Mucosa of gallbladder (tissue), 1 donor: ENCODE results near the gene ANKRD9. TPM values are rescaled to one million over a fixed set of nuclear protein-coding genes. Genes with fewer than 3 reads are reported as not detected.
"Not testable (repeated sequence)": the region's sequence is repeated elsewhere in the genome, so short reads cannot be mapped to it uniquely, and the experiment has no call there.

ENCODE experiments used
- DNase-seq: peaks from one replicate; pipeline ENCODE4 v3.0.0-alpha.2; 2020; ENCODE audit warnings: low spot score
- total RNA-seq: library from RNA; stranded (reverse); gene quantifications from one replicate; pipeline ENCODE4 v1.2.1, GENCODE V29; 2021
- donor health status: DM: no; HTN: no; CAD: no.

ANKRD9 gene
- total RNA-seq, 1 donor from 2014 or later: 72.1 TPM

DNA sequence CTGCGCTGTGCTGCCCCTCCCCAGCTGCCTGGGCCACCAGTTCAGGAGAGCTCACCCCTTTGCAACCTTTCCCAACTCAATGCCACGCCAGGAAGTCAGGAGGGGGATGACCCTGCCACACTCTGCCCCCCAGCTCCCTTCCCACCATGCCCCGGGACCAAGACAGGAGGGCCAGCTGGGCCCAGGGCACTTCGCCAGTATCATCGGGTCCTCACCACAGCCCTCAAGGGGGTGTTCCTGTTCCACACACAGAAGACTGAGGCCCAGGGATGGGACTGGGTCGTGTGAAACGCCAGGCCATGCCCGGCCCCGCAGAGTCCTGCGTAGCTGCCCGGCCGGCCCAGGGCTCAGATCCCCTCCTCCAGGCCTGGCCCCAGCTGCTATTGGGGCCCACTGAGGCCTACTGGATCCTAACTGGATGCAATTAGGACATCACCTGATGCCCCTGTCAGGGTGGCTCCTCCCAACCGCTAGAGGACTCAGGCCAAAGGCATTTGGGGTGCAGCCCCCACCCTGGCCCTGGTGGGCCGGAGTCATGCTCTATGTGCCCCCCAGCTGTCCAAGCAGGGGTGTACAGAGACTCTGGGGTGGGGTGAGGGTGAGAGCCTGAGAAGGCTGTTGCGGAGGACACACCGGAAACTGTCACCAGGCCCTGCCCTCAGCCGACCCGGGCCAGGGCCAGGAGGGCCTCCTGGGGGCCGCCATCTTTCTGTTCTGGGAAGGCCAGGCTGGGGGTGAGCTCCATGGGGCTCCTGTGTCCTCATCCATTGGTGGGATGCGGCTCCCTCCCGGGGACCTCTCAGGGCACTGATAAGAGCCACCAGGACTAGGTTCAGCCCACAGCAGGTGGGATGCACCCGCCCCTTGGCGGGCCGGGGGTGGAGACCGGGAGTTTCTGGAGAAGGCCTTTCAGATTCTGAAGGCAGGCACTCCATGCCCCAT lies 29.3 kb upstream of the ANKRD9 start:
- no peak for DNase-seq

- DNase-seq: no peak
Observed at GRCh38 chr14:102537981-102538601, 28.5 kb upstream of the ANKRD9 start.

DNA sequence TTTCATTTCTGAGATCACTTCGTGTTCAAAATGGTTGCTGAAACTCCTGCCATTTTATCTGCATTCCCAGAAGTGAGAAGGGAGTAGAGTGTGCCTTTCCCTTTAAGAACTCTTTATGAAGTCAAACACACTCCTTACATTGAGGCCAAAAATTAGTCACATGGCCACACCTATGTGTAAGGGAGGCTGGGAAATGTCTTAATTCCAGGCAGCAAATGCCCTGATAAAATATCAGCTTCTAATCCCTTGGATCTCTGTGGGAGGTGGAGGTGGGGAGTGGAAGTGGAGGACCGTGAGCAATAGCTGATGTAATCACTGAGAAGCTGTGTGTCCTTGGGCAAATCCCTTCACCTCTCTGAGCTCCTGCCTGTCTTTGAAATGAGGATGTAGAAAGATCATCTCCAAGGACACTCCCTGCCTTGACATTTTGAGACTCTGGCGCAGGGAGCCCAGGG lies 22.7 kb upstream of the ANKRD9 start:
- no peak for DNase-seq

GRCh38 chr14:102530828-102531478 lies 21.4 kb upstream of the ANKRD9 start:
- DNase-seq: no peak

DNA sequence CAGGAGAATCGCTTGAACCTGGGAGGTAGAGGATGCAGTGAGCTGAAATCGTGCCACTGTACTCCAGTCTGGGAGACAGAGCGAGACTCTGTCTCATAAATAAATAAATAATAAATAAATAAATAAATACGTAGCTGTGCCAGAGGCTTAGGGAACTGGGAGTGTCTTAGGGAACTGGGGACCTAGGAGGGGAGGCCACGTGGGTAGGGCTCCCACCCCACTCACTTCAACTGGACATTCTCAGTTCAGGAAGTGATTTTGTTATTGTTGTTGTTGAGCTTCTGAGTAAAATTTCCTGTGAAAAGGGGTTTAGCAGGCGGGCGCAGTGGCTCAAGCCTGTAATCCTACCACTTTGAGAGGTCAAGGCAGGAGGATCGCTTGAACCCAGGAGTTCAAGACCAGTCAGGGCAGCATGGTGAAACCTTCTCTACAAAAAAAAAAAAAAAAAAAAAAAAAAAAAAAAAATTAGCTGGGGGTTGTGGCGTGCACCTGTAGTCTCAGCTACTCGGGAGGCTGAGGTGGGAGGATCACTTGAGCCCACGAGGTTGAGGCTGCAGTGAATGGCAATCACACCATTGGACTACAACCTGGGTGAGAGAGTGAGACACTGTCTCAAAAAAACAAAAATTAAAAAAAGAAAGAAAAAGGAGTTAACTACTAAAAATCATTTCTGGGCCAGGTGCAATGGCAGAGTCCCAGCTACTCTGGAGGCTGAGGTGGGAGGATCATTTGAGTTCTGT lies 19.0 kb upstream of the ANKRD9 start:
- no peak for DNase-seq

- DNase-seq: no peak
Observed at GRCh38 chr14:102525929-102526497, 16.4 kb upstream of the ANKRD9 start.

GRCh38 chr14:102525219-102525928 lies 15.8 kb upstream of the ANKRD9 start:
- DNase-seq: peak; percentile 23

- DNase-seq: peak; percentile 99
Observed at GRCh38 chr14:102524451-102525218, 15.1 kb upstream of the ANKRD9 start.

DNA sequence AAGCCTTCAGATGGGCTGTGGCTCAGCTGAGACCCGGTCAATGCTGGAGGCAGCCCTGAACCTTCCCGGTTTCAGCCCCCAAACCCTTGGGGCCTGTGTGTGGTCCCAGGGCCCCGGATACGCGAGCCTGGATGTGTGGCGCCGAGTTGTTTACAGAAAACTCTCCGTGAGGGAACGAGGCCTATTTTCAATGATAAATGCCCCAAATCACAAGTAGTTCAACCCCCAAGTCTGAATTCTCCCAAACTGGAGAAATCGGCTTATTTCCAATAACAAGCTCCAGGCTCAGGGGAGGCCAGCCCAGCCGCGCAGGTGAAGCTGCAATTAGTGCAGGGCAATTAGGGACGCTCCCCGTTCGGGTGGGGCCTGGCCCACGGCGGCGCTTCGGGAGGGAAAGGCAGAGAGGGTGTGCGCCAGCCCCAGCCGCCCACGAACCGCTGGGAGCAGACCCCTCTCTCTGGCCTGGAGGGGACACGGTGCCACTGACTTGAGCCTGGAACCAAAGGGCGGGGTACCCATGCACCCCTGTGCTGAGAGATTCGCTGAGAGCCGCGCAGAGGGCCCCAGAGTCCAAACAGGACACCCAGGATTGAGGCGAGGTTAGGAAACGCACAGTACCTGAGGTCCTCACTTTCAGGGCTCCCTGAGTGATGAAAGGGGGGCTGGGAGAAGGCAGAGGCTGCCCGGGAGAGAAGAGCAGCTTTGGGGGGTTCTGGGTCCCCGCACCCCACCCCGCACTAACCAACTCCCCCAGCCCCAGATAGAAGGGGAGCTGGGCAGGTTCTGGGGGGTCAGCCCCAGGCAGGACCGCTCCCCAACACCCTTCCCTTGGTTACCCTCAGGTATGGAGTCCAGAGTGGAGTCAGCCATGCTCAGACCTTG lies 14.2 kb upstream of the ANKRD9 start:
- DNase-seq: peak; percentile 10

- DNase-seq: no peak
Observed at GRCh38 chr14:102523200-102523568, 13.6 kb upstream of the ANKRD9 start.

GRCh38 chr14:102519709-102520108 lies 10.1 kb upstream of the ANKRD9 start:
- DNase-seq: not testable (repeated sequence)

DNA sequence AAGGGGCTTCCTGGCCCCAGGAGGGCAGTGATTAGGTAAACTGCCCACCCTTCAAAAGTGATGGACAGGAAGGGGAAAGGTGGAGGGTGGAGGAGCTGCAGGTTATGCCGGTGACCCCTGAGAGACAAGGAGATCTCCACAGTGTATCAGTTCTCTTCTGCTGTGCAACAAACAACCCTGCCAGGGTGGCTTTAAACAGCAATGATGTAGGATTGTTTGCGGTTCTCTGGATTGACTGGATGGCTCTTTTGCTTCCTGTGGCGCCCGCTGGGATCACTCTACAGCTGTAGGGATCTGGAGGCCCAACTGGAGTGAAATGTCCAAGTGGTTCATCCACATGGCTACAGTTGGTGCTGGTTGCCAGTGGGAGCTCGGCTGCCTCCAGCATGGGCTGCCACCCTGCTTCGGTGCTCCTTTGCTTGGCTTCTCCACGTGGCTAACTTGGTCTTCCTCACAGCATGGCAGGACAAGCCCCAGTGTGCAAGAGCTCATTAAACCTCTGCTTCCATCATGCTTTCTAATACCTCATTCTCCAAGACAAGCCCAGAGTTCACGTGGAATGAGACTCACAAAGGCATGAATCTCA lies 8.6 kb upstream of the ANKRD9 start:
- DNase-seq: no peak

DNA sequence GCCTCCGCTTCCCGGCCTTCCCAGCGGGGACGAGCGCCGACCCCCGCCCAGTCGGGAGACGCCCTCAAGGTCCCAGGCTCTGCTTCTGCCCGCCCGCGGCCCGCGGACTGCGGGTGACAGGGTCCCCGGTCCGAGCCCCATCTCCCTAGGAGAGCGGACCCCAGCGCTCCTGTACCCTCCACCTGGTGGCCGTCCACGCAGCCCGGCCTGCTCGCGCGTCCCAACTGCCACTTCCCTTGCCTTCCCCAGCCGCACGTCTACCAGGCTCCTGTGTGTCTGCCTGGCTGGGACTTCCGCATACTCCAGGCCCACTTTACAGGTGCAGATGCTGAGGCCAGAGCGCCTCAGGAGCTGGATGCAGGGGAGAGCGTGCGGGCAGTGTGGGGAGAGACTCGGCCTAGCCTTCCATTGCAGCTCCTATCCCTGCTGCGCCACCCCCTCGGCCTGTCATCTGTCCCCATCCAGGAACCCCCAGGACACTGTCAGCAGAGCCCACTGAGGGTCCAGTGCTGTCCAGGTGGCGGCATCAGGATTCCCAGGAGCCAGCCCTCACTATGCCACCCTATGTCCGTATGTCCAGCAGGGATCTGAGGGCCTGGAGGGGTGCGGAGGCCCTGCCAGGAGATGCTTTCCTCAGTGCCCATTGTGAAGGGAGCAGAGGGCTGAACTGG lies 8.0 kb upstream of the ANKRD9 start:
- DNase-seq: no peak

DNA sequence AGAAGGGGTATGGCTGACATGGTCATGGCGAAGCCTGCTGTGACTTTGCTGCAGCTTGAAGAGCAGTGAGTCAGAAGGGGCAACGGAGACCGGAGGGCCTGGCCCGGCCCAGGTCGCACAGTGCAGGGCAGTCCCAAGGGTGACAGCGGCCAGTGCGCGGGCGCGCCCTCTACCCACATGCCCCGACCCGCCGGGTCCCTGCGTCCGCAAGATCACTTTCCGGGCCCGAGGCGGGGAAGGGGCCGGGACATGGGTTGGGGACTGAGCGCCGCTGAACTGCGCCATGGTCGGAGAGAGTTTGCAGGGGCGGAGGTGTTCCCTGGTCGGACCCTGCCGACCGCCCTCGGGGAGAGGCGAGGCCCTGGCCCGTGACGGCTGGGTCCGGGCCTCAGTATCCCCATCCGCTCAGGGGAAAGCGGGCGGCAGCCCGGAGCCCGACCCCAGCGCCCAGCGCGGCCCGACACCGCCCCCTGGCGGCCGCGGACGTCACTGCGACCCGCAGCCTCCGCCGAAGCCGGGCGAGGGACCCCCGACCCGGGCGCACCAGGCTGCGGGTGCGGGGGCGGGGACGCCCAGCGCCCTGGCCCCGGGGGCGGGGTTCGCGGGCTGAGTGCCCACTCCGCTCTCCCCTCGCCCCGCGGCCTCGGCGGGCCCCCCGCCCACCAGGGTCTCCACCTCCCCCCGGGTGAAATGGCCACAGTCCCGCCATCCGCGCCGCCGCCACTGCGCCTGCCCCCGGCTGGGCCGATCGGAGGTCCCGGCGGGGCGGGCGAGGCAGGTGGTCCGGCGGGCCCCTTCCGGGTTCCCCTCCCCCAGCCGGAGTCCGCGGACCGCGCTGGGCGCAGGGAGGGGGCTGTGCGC lies 7.2 kb upstream of the ANKRD9 start:
- DNase-seq: peak; percentile 50

DNA sequence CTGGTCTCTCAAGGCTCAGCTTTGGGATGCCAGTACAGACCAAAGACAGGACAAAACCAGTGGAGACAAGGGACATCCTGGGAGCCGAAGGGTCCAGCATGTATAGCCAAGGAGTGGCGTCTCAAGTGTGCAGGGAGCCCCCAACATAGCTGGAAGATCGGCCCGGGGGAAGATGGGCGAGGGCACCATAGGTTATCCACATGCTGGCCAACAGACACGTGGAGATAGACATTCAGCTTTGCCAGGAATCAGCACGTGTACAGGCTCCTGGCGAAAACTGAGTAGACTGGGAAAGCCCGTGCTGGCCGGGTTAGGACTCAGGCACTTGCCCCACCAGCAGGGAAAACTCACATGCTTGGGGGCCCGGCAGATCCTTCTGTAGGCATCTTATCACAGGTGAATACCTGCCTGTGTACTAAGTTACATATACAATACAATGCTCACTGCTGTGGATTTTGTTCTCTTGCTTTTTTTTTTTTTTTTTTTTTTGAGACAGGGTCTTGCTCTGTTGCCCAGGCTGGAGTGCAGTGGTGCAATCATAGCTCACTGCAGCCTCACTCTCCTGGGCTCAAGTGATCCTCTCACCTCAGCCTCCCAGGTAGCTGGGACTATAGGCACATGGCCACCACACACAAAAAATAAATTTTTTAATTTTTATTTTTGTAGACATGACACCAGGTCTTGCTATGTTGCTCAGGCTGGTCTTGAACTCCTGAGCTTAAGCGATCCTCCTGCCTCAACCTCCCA lies 5.6 kb upstream of the ANKRD9 start:
- DNase-seq: no peak
